HS-5 (cell line): ENCODE measurements around the gene CCL7.

Source experiments
- DNase-seq: peaks from one replicate; pipeline ENCODE4 v3.0.0-alpha.2; 2012; ENCODE audit warnings: low read depth

Gene CCL7

DNA sequence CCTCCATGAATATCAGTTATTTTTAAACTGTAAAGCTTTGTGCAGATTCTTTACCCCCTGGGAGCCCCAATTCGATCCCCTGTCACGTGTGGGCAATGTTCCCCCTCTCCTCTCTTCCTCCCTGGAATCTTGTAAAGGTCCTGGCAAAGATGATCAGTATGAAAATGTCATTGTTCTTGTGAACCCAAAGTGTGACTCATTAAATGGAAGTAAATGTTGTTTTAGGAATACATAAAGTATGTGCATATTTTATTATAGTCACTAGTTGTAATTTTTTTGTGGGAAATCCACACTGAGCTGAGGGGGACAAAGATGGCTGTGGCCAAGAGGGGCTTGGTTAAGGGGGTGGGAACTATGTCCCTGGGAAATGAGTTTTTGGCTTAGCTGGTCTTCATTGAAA, 17.9 kb downstream of the CCL7 start:
- no peak for DNase-seq

DNA sequence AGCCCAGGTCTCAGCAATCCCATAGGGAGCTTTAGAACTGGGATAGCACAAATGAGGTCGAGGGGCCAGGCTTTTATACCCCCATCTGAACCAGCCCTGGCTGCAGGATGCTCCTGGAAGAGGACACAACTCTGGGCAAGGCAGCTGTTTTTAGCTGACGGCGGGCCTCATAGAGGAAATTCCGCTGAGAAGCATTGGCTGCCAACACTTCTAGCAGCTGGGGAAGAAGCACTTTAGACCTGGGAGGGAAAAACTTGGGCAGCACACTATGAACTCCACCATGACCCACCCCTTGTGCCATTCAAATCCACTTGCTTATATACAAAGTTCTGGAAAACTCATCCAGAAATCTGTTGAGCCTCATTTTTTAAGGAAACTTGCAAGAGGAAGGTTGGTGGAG, 20.6 kb downstream of the CCL7 start:
- DNase-seq, result no peak

DNA sequence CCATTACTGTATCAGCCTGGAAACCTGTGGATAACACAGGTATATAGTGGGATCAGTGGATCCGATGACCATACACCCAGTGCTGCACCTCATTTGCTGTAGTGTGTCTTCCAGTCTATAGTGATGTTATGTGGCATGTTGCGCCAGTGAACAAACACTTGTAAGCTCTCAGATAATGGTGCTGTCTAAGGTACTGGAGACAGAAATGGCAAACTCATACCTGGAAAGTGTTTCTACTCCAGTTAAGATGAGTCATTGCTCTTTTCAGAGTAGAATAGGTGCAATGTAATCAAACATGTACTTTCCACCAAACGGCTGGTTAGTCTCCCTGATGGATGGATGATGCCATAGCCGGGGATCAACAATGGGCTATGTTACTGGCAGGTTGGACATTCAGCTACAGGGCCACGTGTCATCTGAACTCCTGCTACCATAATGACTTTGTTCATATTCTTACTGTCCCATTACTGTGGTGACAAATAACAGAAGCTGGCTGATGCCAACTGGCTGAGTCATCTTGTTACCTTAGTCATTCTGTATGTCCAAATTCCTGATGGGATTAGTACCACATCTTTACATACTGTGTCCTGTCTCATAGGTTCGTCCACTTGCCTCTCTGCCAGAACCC, 21.8 kb downstream of the CCL7 start:
- no peak for DNase-seq

DNA sequence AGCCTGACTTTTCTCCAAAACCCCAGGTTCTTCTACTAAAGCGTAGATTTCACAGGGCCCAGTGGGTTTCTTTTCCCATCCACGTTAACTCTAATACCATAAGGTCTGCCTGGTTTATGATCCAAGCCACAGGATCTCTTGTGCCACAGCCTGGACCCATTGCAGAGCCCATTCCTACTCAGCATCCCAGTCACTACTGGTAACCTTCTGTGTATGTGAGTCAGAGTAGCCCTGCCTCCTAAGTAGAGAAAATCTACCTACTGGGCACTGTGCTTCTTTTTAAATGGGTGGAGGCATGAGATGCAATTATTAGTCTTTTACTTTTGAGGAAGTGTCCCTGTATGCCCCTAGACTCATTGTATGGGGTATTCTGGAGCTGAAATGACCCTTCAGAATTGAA, 29.0 kb downstream of the CCL7 start:
- DNase-seq, result no peak

DNA sequence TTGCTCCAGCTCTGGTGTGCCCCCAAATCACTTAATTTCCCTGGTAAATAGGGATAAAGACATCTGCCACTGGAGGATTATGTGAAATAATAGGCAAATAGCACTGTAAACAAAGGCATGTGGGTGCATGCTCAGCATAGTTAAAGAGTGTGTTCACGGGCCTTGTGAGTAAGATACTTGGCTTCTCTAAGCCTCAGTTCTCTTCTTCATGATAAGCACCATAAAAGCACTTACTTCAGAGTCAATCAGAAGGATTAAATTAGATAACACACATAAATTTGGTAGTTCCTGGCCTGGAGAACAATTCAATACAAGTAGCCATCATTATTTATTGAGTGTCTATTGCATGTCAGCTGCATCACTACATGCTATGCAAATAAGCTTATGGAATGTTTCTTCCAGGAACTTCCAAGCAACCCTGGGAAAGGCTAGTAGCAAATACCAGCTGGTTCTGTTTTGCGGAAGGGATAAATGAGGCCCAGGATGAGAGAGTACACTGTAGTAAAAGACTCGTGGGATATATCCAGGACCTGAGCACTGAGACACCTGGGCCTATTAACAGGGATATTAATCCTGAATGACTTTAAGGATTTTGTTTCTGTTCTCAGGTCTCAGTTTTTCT, 30.0 kb downstream of the CCL7 start:
- DNase-seq, result no peak

DNA sequence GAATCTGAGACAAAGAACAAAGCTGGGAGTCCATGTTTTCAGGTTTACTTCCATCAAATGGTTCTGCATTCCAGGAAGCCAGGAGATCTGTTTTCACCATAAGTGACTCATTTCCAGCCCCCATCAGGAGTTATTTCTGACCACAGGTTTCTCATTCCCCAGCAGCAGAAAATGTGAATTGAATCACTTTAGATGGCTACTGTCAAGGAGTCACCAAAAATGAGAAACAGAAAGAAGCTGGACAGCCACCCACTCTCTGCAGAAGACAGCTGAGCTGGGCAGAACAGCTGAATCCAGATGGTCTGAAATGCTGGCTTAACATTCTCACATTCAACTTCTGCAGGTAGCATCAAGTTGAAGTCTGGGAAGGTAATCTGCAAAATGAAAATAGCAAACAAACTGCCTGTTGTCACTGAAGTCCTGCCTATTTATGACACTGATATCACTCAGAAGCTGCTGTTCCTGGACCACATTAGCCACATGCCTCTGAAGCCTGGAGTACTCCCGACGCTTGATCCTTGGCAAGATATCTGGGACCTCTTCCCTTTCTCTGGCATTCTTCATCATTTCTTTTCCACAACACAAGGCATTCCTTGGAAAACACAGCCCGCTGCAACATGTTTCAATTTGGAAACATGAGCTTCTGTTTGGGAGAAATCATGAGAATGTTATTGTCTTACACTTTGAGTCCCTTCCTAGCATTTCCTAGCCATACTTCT, 30.8 kb downstream of the CCL7 start:
- DNase-seq, result no peak

DNA sequence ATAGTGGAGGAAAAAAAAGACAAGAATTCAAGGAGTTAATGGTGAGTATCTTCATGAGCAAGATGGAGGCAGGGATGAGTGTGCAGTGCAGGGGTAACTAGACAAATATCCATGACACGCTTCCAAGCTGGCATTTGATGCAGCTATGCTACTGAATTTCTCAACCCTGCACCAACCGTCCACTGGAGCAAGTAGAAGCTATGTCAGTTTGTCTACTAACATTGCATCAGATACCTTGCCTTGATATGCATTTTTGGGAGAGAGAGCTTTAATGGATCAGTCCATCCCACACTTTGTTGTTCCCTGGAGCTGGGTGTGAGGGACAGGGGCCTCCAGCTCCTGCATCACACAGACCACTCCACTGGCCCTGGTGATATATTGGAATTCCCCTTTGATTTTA, 32.0 kb downstream of the CCL7 start:
- no peak for DNase-seq

DNA sequence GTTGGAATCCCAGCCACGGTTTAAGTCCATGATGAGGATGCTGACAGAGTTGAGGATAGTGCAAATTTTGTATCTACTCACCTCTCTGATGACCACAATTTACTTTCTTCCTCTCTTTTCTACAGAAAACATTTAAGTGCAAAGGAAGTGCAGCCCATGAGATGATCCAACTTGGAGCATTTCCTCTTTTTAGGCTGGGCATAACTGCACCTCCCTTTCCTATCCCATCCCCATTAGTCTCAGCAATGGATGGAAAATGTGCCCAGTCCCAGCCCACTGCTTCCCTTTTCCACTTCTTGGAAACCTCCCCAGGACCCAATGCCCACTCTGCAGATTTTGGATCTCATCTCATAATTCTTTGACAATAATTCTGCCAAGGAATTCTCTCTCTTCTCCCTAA, 32.6 kb downstream of the CCL7 start:
- no peak for DNase-seq

DNA sequence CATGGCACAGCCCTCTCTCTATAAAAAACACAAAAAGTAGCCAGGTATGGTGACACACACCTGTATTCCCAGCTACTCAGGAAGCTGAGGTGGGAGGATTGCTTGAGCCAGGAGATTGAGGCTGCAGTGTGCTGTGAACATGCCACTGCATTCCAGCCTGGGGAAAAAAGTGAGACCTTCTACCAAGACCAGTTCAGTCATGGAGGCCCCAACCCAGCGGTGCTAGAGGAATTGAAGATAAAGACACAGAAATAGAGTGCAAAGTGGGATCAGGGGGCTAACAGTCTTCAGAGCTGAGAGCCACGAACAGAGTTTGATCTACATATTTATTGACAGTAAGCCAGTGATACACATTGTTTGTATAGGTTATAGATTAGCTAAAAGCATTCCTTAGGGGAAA, 33.6 kb downstream of the CCL7 start:
- DNase-seq, result no peak

DNA sequence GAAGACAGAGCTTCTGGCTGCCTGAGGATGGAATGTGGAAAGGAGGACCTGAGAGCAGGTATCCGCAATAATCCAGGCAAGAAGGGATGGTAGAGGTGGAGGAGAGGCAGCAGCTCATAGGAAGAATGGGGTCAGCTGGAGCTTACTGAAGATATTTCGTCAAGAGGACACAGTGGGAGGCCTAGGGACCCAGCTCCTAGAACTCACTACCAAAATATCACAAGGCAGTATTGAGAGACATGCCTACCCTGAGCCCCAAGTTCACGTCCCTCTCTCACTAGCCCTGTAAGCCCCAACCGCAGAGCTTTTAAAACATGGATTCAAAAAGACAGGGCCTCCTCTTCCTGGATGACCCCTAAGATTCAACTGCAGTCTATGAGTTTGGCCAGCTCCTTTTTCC, 35.0 kb downstream of the CCL7 start:
- DNase-seq, result no peak

DNA sequence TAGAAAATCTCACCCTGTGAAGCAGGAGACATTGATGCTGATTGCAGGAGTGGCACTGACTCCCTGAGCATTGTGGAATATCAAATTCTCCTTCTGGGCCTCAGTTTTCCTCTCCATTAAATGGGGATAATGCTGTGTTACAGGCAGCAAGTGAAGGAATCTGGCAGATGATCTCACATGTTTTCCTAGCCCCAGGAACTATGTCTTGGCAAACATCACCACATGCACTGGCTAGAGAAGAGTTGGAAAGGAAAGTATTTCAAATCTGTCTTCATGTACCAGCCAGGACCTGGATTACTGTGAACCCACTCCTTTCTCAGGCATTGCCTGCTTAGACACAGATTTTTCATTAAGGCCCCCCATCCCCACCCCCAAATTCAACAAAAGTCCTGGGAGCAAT, 35.6 kb downstream of the CCL7 start:
- no peak for DNase-seq

DNA sequence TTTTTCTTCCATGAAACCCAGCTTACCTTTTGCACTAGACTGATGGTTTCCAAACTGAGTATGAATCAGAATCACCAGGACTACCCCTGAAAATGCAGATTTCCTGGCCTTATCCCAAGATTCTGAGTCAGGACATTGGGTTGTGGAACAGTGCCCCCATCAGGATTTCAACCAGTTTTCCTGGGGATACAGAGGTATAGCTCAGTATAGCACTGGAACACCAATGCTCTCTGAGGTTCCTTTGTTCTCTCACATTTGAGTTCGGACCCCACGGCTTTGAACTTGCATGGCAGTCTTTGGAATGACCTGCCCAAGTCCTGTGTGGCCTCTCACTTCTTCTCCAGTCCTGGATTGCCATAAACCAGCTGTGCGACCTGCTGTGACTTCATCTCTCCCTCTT, 36.4 kb downstream of the CCL7 start:
- DNase-seq, result no peak

DNA sequence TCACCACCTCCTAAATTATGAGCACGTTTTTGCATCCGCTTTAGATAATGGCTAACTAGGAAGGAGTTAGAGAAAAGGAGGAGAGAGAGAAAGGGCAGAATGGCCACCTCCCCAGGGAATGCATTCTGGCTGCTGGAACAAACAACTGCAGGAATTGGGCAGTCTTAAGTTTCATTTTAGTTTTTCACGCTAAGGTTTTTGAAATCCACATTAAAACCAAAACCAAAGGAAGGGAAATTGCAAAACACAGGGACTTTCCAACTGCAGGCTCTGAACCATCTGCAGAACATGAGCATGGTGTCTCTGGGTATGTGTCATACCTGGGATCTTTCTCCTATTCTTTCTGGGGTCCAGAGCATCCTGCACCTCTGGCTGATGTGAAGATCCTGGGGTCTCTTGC, 37.1 kb downstream of the CCL7 start:
- no peak for DNase-seq

DNA sequence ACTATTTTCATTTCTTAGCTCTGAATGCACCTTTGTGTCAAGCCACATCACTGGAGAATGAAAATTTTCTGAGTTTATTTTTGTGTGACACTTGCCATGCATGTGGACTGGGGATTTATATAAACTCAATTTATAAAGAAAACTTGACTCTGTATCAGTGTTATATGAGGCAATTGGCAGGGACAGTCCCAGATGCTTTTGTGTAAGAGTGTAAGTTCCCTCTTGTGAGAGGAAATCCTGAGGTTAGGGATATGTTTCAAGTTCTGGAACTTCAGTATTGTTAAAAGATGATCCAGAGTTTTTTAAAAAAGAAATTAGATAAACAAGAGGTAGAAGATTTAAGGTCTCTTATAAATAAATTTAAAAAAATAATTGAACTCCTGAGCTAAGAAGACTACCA, 38.4 kb downstream of the CCL7 start:
- DNase-seq, result no peak

DNA sequence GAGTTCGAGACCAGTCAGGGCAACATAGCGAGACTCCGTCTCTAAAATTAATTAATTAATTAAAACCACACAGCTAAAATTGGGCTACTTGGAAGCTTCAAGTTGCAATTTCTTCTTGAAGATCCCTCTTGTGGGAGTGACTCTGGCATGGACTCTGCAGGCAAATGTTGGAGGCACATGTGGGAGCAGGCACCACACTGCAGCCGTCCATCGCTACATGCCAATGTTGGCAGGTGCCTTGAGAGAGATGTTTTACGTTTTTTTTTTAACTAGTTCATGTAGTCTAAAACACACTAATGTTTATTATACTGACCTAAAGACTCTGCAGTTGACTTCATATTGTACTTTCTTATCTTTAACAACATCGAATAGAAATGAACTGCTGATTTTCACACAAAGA, 41.3 kb downstream of the CCL7 start:
- no peak for DNase-seq

DNA sequence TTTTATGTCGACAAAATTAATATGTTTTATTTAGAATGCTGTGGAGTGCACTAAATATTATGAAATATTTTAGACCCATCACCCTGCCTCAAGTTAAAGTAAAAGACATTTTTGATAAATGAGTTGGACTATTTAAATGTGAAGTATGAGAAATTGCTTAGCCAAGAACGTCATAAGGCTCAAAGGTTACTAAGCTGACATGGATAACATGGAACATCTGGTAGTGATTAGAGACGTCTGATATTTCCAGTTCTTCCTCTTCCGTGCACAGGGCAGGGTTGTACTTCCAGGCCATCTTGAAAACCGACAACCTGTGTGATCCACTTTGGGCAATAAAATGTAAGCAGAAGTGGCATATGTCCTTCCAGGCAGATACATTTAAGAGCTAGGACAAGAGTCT, 42.1 kb downstream of the CCL7 start:
- peak; percentile 74 for DNase-seq

DNA sequence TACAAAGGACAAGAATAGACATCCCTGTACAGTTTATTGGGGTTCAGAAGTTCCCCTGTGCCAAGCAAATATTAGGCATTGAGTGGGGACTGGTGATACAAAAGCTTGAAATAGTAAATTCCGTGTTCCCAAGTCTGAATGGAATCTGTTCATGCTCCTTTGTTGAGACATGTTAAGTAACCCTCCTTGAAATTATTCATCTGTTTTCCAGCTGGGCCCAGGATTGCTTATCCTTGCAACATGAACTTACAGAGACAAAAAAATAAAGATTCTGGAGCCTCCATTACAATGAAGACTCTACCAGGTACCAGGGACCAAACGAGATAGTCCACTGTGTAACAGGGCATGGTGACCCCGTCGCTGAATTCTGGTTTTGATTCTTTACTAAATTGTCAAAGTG, 43.1 kb downstream of the CCL7 start:
- no peak for DNase-seq

DNA sequence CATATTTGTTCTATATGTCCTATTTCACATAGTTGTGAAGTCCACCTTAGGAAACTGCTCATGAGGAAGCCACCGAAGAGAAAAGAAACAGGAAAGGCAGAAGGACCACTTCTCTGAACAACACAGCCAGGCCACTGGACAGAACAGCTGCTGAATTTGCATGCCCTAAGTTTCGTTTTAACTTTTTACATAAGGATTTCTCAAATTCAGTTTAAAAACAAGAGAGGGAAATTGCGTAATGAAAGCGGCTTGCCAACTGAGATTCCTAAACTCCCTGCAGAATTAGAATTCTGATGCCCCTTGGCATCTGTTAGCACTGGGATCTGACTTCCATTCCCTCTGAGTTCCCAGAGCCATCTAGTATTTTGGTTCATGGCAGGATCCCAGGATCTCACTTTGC, 44.3 kb downstream of the CCL7 start:
- DNase-seq, result no peak

DNA sequence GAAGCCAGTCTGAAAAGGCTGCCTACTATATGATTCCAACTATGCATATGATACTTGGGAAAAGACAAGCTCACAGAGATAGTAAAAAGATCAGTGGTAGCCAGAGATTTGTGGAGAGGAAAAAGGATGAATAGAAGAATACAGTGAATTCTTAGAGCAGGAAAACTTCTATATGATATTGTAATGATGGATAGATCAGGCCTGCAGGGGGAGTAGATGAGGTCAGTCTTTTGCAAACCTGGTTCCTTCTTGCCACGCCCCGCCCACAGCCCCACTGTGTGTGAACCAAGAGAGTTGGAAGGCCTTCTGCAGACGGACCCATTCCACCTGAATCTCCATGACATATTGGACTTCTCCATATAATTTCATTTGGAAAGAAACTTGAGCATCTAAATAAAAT, 48.5 kb downstream of the CCL7 start:
- no peak for DNase-seq

DNA sequence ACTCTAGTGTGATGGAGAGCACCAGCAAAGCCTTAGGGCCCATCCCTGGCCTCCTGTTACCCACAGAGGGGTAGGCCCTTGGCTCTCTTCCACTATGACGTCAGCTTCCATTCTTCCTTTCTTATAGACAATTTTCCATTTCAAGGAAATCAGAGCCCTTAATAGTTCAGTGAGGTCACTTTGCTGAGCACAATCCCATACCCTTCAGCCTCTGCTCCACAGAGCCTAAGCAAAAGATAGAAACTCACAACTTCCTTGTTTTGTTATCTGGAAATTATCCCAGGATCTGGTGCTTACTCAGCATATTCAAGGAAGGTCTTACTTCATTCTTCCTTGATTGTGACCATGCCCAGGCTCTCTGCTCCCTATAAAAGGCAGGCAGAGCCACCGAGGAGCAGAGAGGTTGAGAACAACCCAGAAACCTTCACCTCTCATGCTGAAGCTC, 49.0 kb downstream of the CCL7 start, which contains the start of gene CCL8:
Gene CCL8 (plus strand): TSS at position 397 of the 445 bp plus-strand sequence. CDS start 67 bp downstream, outside the sequence.
- no peak for DNase-seq
